ENCODE results near the gene MRPL48. TPM values are rescaled to one million over a fixed set of nuclear protein-coding genes. Genes with fewer than 3 reads are reported as not detected.

MRPL48 gene
- 37.5 and 44.5 TPM in 2 replicates for total RNA-seq (2022)
- percentile 67 among the genes with signal in this experiment for Bru-seq, nascent RNA
- BruChase-seq, experiment 1, labeled RNA remaining after a 6-hour chase: percentile 63 among the genes with signal in this experiment
- BruChase-seq, experiment 2, labeled RNA remaining after a 2-hour chase: percentile 57 among the genes with signal in this experiment
- long read RNA-seq, transcript MRPL48-201 (8 exons, 1,536 nt): major isoform, 56 of 73 reads
- long read RNA-seq, partial matches to known transcripts: 1 of 73 reads
- long read RNA-seq, other reads (novel, unspliced or antisense): 9 of 73 reads

GRCh38 chr11:73787643-73788558 is at the start of gene MRPL48:
TSS of gene MRPL48 (plus strand) at chr11:73787874. CDS start at chr11:73787972, 98 bp downstream.
- intact Hi-C loops (cut with micrococcal nuclease; ENCODE audit: unreplicated experiment): no loop called here
- DNase-seq: peak; percentile 93
- H3K27ac Mint-ChIP-seq (ENCODE audit: unreplicated experiment): peak within 1 kb of the TSS; percentile 55
- CTCF ChIA-PET: interaction anchor here (0.6 to 1.4 kb wide), 9 partner anchors 8 to 1120 kb away, joined by 3 to 7 read pairs (median 5); no protein-coding TSS in a partner anchor
- no peaks in the 10 kb centered on the region for H3K27me3 Mint-ChIP-seq (ENCODE audit: unreplicated experiment)
- no peak for TF ChIP-seq CTCF (IDR thresholded peaks at IDR 0.05; ENCODE audit: unreplicated experiment)
- TSS peak; percentile 90 for BruUV-seq (replicated peaks)
- H3K4me1 Mint-ChIP-seq (ENCODE audit: low read depth, unreplicated experiment): peaks cover 23% of the 10 kb centered on the region
- peaks cover 27% of the 10 kb centered on the region for H3K36me3 Mint-ChIP-seq (ENCODE audit: insufficient read depth, unreplicated experiment)
- H3K9me3 Mint-ChIP-seq (ENCODE audit: low read depth, unreplicated experiment): no peaks in the 10 kb centered on the region
- peak within 1 kb of the TSS; percentile 80 for H3K4me3 Mint-ChIP-seq (ENCODE audit: low read depth, unreplicated experiment)

- Mint-ChIP-seq H3K27ac (ENCODE audit: unreplicated experiment) (no peak overlapping the region), H3K4me1 (ENCODE audit: low read depth, unreplicated experiment) (peaks cover 6% of the 10 kb centered on the region), H3K4me3 (ENCODE audit: low read depth, unreplicated experiment) (no peak overlapping the region), H3K9me3 (ENCODE audit: low read depth, unreplicated experiment) (no peaks in the 10 kb centered on the region), H3K27me3 (ENCODE audit: unreplicated experiment) (no peaks in the 10 kb centered on the region), H3K36me3 (ENCODE audit: insufficient read depth, unreplicated experiment) (peaks cover 8% of the 10 kb centered on the region)
- TF ChIP-seq CTCF (IDR thresholded peaks at IDR 0.05; ENCODE audit: unreplicated experiment): no peak
- DNase-seq: no peak
- no TSS peak for BruUV-seq (replicated peaks)
- intact Hi-C loops (cut with micrococcal nuclease; ENCODE audit: unreplicated experiment): no loop called here
- CTCF ChIA-PET: no interaction called here
Observed at GRCh38 chr11:73743045-73743444, 44.6 kb upstream of the MRPL48 start.

GRCh38 chr11:73746701-73747100 is 41.0 kb upstream of the MRPL48 start:
- H3K36me3 Mint-ChIP-seq (ENCODE audit: insufficient read depth, unreplicated experiment): peaks cover 2% of the 10 kb centered on the region
- CTCF ChIA-PET: no interaction called here
- no peak overlapping the region for H3K27ac Mint-ChIP-seq (ENCODE audit: unreplicated experiment)
- H3K4me1 Mint-ChIP-seq (ENCODE audit: low read depth, unreplicated experiment): peaks cover 7% of the 10 kb centered on the region
- BruUV-seq (replicated peaks): no TSS peak
- no peak for DNase-seq
- no peak for TF ChIP-seq CTCF (IDR thresholded peaks at IDR 0.05; ENCODE audit: unreplicated experiment)
- no peak overlapping the region for H3K4me3 Mint-ChIP-seq (ENCODE audit: low read depth, unreplicated experiment)
- H3K27me3 Mint-ChIP-seq (ENCODE audit: unreplicated experiment): no peaks in the 10 kb centered on the region
- intact Hi-C loops (cut with micrococcal nuclease; ENCODE audit: unreplicated experiment): no loop called here
- H3K9me3 Mint-ChIP-seq (ENCODE audit: low read depth, unreplicated experiment): no peaks in the 10 kb centered on the region

- CTCF ChIA-PET: interaction anchor here (0.6 kb wide), 1 partner anchor 43 kb away, joined by 4 read pairs; no protein-coding TSS in a partner anchor
- Mint-ChIP-seq H3K27me3 (ENCODE audit: unreplicated experiment) (no peaks in the 10 kb centered on the region), H3K4me1 (ENCODE audit: low read depth, unreplicated experiment) (peaks cover 7% of the 10 kb centered on the region), H3K27ac (ENCODE audit: unreplicated experiment) (no peak overlapping the region), H3K4me3 (ENCODE audit: low read depth, unreplicated experiment) (no peak overlapping the region), H3K36me3 (ENCODE audit: insufficient read depth, unreplicated experiment) (peaks cover 10% of the 10 kb centered on the region), H3K9me3 (ENCODE audit: low read depth, unreplicated experiment) (no peaks in the 10 kb centered on the region)
- TF ChIP-seq CTCF (IDR thresholded peaks at IDR 0.05; ENCODE audit: unreplicated experiment): no peak
- no peak for DNase-seq
- intact Hi-C loops (cut with micrococcal nuclease; ENCODE audit: unreplicated experiment): no loop called here
- BruUV-seq (replicated peaks): no TSS peak
Observed at GRCh38 chr11:73747762-73748161, 39.9 kb upstream of the MRPL48 start.
